ENCODE measurements around the gene MED25.

MED25 gene

DNA sequence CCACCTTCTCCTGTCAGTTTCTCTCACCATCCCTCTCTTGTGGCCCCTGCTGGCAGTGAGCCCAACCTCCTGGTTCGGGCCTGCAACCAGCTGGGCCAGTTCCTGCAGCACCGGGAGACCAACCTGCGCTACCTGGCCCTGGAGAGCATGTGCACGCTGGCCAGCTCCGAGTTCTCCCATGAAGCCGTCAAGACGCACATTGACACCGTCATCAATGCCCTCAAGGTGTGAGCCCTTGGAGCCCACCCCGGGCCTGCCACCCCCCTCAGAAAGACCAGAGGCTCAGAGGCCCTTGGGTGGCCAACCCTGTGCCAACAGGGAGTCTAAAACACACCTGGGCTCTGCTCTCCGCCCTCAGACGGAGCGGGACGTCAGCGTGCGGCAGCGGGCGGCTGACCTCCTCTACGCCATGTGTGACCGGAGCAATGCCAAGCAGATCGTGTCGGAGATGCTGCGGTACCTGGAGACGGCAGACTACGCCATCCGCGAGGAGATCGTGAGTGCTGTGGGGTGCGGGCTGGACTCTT lies 18.8 kb upstream of the MED25 start:
- no peak for DNase-seq

DNA sequence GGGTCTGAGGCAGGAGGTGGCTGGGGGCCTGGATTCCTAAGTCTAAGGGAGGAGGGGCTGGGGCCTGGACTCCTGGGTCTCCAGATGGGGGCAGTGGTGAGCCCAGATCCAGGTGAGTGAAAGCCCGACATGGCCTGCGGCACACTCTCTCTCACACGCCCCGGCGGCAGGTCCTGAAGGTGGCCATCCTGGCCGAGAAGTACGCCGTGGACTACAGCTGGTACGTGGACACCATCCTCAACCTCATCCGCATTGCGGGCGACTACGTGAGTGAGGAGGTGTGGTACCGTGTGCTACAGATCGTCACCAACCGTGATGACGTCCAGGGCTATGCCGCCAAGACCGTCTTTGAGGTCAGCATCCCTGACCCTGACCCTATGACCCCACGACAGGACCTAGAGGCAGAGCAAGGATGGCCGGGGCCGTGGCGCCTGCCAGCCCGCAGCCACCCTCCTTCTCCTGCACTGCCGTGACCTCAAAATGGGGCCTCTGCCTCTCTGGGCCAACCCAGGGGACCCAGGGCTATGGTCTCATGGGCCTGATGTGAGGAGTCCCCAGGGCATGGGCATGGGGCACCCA lies 18.2 kb upstream of the MED25 start:
- no peak for DNase-seq

DNA sequence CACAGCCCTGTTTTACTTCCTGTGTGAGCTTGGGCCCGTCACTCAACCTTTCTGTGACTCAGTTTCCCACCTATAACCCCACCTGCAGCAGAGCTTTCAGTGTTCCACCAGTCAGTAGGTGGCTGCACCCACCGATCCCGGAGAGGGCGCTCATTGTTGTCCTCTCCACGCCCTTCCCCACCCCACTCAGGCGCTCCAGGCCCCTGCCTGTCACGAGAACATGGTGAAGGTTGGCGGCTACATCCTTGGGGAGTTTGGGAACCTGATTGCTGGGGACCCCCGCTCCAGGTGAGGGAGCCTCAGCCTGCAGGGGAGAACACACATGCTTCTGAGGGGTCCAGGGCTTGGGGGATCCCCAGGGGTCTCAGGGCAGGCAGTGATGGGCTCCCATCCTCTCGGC lies 17.3 kb upstream of the MED25 start:
- DNase-seq, result no peak

DNA sequence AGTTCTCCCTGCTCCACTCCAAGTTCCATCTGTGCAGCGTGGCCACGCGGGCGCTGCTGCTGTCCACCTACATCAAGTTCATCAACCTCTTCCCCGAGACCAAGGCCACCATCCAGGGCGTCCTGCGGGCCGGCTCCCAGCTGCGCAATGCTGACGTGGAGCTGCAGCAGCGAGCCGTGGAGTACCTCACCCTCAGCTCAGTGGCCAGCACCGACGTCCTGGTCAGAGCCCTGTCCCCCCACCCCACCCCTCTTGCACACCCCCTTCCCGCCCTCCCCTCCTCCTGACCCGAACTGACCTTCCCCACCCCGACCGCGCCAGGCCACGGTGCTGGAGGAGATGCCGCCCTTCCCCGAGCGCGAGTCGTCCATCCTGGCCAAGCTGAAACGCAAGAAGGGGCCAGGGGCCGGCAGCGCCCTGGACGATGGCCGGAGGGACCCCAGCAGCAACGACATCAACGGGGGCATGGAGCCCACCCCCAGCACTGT lies 16.6 kb upstream of the MED25 start:
- DNase-seq, result no peak

DNA sequence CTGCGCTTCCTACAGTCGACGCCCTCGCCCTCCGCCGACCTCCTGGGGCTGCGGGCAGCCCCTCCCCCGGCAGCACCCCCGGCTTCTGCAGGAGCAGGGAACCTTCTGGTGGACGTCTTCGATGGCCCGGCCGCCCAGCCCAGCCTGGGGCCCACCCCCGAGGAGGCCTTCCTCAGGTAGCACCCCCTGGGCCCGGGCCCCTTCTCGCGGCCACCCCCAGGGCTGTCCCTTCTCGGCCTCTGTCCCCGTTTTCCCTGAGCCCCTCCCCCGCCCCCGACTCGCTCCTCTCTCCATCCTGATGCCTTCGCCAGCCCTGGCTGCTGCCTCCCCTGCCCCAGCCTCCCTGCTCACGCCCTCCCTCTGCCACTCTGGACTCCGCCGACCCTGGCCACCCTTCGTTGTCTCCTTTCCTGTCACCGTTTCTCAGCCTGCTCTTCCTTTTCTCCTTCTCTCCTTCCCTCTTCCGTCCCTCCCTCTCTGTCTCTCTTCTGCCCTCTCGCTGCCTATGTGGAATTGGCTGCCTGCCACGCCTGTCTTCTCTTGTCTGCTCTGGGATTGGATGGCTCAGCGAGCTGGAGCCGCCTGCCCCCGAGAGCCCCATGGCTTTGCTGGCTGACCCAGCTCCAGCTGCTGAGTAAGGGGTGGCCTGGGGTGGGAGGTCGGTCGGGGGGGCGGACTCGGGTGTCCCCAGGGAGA lies 16.0 kb upstream of the MED25 start:
- no peak for DNase-seq

DNA sequence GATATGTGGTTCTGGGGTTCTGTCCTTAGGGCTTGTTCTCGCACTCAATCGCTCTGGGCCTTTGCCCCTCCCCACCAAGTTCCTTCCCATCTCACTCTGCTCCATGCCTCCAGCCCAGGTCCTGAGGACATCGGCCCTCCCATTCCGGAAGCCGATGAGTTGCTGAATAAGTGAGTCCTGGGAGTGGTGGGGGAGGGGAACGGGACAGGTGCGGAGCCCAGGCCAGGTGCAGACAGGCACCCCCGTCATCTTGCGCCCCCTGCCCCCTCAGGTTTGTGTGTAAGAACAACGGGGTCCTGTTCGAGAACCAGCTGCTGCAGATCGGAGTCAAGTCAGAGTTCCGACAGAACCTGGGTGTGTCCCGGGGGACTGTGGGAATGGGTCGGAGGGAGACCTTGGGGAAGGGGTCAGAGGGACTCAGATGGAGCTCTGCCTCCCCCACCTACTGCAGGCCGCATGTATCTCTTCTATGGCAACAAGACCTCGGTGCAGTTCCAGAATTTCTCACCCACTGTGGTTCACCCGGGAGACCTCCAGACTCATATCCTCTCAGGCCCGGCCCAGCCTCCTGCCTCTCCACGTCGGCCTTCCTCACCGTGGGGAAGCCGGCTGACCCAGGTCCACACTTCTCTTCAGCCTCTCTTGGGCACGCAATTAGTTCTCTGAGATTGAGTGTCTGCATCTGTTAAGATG lies 15.1 kb upstream of the MED25 start:
- no peak for DNase-seq

DNA sequence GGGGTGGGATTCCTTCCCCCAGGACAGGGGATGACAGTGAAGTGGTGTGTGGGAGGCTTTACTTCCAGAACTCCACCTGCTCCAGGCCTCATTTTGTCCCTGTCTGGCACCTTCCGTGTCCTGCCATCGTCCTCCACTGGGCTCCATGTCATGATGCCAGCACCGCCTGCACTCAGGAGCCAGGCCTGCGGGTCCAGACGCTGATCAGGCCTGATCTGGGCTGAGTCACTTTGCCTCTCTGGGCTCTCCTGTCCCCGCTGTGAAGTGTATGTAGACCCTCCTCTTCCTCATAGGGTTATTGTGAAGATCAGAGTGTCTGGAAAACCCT lies 14.6 kb upstream of the MED25 start:
- DNase-seq, result no peak

DNA sequence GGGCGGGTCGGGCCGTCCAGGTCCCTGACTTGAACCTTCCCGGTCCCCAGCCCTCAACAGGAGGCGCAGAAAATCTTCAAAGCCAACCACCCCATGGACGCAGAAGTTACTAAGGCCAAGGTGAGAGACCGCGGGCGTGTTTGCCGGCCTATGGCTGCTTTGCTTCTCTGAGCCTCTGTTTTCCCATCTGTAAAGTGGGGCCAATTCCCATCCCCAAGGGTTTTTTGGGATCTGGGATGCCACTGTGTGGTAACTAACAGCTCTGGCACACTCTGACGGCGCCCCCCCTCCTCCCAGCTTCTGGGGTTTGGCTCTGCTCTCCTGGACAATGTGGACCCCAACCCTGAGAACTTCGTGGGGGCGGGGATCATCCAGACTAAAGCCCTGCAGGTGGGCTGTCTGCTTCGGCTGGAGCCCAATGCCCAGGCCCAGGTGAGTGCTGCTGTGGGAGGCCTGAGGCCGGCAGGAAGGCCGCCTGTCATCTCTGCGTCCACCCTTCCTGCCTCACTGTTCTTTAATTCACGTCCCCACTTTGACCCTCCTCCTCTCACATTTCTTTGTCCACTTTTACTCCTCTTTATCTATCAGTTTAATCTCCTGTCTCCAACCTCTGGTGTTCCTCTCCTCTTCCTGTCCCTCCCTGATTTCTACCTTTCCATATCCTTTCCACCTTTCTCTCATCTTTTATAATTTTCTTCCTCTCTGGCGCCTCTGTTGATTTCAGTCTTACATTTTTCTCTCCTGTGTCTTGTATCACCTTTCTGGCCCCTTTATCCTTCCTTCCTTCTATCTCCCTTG lies 12.1 kb upstream of the MED25 start:
- DNase-seq, result no peak

DNA sequence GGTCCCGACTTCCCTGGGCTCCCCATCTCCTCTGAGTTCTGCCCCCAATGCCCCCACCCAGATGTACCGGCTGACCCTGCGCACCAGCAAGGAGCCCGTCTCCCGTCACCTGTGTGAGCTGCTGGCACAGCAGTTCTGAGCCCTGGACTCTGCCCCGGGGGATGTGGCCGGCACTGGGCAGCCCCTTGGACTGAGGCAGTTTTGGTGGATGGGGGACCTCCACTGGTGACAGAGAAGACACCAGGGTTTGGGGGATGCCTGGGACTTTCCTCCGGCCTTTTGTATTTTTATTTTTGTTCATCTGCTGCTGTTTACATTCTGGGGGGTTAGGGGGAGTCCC lies 11.5 kb upstream of the MED25 start:
- DNase-seq, result no peak

DNA sequence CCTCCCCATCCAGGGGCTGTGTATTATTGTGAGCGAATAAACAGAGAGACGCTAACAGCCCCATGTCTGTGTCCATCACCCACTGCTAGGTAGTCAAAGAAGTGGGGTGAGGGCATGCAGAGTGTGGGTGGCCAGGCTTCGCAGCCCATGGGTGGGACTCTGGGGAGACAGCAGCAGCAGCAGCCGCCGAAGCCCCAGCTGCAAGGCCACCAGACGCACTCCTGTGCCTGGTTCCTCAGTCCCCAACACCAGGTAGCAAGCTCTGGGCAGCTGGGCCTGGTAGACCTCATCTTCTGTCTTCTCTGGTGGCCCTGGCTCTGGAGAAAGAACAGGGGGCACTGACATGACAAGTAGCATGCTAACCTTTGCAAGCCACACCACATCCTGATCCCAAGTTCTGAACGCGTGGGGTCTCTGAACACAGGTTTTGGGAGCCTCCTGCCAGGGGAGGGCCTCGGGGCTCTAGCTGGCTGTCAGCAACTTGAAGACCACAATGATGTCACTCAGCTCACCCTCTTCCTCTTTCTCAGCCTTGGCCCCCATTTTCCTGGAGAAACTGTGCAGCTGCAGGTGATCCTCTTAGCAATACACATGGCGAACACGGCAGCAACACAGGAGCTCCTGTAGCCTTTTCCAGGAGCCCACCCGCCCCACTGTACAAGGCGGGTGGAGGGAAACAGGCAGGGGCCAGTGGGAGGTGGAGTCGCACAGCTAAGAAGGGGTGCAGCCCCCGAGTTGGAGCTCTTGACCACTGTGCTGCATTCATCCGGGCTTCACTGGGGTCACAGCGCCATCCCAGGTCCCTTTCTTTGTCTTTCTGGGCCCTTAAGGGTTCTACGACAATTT lies 10.8 kb upstream of the MED25 start:
- DNase-seq, result no peak

DNA sequence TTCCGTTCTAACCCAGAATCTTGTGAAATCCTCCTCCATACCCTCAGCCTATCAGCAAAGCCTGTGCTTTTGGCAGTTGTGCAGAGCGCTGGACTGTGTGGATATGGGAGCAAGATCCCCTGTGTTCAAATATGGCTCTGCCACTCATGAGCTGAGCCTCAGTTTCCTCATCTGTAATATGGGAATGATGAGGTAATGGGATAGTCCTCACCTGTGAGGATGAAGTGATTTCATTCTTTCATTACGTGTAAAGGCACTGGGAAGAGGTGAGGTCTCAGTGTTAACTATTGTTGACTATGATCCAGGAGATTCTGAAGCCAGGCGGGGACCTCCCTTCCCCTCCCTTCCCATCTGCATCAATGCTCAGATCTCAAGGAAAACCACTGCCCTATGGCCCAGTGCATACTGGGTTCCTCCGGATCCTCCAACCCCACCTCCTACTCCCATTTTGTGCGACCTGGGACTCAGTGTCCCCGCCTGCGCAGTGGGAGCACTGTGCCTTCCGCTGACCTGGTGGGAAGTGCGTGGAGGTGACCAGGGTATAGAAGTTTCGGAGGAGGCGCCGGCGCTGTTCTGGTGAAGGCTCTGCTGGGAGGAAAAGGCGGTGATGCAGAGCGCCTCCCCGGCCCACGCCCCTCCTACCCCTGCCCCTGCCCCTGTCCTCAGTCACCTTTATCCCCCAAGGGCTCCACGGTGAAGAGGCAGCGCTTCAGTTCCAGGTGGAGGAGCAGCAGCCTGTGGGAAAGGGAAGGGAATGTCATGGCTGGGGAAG lies 10.0 kb upstream of the MED25 start:
- DNase-seq, result no peak

DNA sequence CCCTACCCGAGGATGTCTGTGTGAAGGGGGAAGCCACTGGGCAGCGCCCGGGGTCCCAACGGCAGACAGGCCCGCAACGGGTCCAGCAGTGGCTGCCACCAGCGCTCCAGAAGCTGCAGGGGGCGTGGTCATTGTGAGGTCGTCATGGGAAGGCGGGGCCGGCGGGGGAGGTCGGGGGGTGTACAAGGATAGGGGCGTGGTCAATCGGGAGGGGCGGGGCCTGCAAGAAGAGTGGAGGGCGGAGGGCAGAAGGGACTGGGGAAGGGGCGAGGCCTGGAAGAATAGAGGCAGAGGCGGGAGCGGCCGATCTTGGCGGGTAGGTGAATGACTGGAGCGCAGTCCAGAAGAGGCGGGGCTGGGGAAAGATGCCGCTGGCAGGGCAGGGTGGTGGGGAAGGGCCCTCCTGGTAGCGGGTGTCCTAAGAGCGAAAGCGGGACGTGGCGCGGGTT lies 9.4 kb upstream of the MED25 start:
- peak; percentile 82 for DNase-seq

DNA sequence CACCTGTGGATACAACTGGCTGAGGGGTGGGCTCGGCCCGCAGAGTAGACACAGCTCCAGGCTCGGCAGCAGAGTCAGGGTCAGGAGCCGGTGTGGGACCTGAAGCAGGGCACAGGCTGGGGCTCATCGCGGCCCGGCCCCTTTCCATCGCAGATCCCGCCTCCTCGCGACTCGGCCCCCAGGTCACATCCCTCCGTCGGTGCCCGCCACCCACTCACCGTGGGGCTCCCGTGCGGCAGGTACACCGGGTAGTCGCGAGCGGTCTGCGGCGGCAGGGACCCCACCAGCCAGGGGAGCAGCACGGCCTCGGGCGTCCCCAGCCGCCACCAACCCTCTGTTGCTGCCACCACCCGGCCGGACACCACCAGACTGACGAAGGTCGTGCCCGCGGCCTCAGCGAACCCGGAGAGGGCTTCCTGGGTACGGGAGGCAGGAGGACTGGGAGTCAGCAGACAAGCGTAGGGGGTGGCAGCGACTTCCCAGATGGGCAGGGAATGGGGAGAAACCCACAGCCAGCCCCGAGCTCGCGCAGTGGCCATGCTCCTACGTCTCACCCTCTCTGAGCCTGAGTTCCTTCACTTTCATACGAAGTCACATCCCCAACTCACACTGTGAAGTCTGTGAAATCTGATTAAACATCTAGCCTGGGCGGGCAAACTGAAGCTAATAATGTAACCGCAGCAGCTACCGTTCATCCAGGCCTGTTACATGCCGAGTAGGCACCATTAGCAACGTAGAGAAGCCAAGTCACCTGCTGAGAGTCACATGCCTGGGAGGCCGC lies 8.7 kb upstream of the MED25 start:
- DNase-seq, result peak; percentile 43

DNA sequence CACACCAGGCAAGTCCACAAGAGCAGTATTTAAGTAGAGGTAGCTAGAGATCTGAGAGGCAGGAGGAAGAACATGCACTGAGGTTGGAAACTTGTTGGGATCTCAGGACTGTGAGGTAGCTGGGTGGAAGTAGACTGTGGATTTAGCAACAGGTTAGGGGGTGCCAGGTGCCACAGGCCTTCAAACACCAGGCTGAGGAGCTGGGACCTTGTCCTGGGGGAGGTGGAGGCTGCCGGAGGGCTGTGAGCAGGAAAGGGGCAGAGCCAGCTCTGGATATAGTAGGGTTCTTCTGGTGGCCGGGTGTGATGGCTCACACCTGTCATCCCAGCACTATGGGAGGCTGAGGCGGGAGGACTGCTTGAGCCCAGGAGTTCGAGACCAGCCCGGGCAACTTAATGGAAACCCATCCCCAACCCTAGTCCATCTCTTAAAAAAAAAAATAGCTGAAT lies 8.1 kb upstream of the MED25 start:
- DNase-seq, result no peak

DNA sequence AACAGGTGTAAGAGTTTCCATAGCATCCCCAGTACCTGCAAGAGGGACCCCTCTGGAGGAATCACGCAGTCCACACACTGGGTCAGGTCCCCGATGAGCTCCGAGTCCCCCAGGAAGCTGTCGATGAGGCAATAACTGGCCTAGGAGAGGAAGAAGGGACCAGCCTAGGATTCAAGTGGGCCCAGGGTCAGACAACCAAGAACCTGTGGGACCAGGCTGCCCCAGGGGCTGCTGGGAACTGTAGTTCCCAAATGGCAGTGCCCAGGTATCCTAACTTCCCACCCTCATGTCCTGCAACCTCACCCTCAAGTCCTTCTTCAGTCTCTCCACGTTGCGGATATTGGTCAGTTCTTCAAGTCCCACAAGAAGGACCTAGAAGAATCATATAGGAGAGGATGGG lies 6.8 kb upstream of the MED25 start:
- no peak for DNase-seq

DNA sequence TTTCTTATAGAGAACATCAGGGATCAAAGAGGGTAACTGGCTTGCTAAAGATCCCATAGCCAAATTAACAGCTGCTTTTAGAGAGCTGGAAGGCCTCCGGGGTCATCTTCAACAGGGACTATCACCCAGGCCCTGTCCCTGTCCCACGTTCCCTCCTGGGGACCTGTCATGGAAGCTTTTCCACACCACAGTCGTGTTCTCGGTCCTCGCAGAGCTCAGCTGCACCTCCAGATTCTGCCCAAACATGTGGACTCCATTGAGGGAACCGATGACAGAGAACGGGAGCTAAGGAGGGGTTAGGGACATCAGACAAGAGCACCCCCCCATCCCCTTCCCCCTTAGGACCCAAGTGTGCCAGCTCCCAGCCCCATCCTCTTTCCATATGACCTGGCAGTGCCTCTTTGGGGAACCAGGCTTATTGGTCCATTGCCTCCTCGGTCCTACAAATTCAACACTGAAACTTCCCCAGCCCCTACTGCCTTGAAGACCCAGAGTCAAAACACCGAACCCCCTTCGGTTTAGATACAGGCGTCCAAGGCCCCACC lies 5.6 kb upstream of the MED25 start:
- DNase-seq, result no peak

DNA sequence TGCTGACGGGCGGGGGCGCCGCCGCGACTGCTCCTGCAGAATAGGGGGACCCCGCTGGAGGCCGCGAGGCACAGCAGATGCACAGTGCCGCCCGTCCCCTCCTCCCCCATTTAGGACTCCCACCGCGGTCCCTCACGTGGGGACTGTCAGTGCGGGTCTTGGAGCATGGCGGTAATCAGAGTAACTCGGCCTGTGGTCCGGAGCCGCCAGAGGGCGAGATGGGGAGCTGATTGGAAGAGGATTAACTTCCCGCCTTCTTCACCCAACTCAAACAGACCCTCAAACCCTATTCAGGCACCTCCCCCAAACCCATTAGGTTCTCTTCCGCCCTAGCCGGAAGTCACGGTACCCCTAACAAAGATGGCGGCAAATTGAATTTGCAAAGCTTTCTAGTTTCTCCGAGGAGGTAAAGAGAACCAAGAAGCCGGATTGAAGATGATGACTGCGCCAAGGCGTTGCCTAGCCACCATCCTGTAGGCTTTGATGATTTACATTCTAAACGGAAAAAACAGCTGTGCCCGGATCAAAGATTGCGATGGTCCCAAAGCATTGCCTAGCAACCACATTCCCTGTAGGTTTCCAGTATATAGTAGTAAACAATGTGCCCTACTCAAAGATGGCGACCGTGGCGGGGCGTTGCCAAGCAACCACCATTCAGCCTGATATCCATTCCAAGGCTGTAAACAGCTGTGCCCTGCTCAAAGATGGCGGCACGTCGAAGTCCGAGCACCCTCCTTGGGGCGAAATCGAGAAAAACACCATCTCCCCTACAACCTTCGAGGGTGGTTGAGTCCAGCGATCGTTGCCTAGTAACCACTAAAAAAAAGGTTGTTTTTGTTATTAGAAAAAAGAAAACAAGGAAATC lies 4.9 kb upstream of the MED25 start, which contains the start of gene FUZ:
Gene FUZ, minus strand, starts transcription at position 296 of the 865 bp plus-strand sequence. Its CDS starts 186 bp downstream, at position 110.
- peak; percentile 91 for DNase-seq

DNA sequence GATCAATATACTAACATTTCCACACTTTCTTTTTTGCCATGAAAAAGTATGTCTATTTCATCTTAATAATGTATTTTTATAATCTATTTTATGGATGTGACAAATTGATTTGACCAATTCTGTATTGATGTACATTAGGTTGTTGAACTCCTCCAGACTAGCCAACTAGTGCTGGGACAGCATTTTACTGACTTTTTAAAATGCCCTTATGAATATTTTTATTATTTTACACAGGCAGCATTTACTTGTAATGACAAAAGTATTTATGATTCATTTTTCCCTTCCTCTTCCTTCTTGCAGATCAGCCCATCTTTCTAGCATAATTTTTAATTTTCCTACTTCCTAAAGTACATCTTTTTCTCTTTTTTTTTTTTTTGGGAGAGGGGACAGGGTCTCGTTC lies 4.1 kb upstream of the MED25 start:
- no peak for DNase-seq

DNA sequence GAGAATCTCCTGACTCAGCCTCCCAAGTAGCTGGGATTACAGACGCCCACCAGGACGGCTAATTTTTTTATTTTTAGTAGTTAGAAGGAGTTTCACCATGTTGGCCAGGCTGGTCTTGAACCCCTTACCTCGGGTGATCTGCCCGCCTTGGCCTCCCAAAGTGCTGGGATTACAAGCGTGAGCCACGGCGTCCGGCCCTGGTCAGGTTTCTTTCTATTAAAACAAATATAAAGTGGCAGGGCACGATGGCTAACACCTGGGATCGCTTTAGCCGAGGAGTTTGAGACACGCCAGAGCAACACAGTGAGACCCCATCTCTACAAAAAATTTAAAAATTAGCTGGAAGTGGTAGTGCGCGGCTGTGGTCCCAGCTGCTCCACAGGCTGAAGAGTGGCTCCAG lies 1.5 kb upstream of the MED25 start:
- DNase-seq, result no peak

All from effector CD4-positive, alpha-beta T cell (primary cell).